Gastroesophageal sphincter (tissue), 4 donors: Measurements from ENCODE around the gene CFAP410. TPM values are rescaled to one million over a fixed set of nuclear protein-coding genes. Genes with fewer than 3 reads are reported as not detected.

Source experiments
- ATAC-seq: fragments of 150-250 bp; one replicate; pipeline ENCODE4 v1.9.1; 2016; ENCODE audit warnings: mild to moderate bottlenecking, moderate library complexity
- H3K27ac ChIP-seq, 4 donors: fragments of 200-600 bp; sonication (generic) in 3 of 4; 1 replicate in 3 of 4; 2 replicates in 1 of 4; pipeline ENCODE4 v1.5.1; 2016 to 2019
- H3K27me3 ChIP-seq: fragments of 200-600 bp; sonication (generic); one replicate; pipeline ENCODE4 v1.5.1; 2019
- H3K36me3 ChIP-seq, 2 donors: fragments of 200-600 bp; sonication (generic); one replicate each; pipeline ENCODE4 v1.5.1; 2019; ENCODE audit warnings: control low read depth in 1 of 2
- H3K4me1 ChIP-seq, 3 donors: fragments of 200-600 bp; sonication (generic); 1 replicate in 2 of 3; 2 replicates in 1 of 3; pipeline ENCODE4 v1.5.1; 2016 to 2019; ENCODE audit warnings: control low read depth in 2 of 3
- H3K4me3 ChIP-seq, 2 donors: fragments of 200-600 bp; sonication (generic); one replicate each; pipeline ENCODE4 v1.5.1; 2019; ENCODE audit warnings: mild to moderate bottlenecking in 1 of 2, moderate library complexity in 1 of 2
- H3K9me3 ChIP-seq, 3 donors: fragments of 200-600 bp; sonication (generic); one replicate each; pipeline ENCODE4 v1.5.1; 2017 to 2019; ENCODE audit warnings: control low read depth in 2 of 3
- CTCF ChIP-seq, 4 experiments: fragments of 200-600 bp in 2 of 4; fragments of 450-650 bp in 2 of 4; sonication (generic) in 1 of 4; IDR thresholded peaks; one replicate each; pipeline ENCODE4 v1.5.1; 2017 to 2019; ENCODE audit warnings: antibody characterized with exemption in 4 of 4, mild to moderate bottlenecking in 2 of 4, moderate library complexity in 2 of 4
- EP300 ChIP-seq: sonication (generic); formaldehyde crosslinking; IDR thresholded peaks from one replicate; pipeline ENCODE4 v1.6.1; 2017; ENCODE audit warnings: antibody characterized with exemption, mild to moderate bottlenecking
- POLR2A ChIP-seq, 2 donors: fragments of 450-650 bp; IDR thresholded peaks; one replicate each; pipeline ENCODE4 v1.6.1; 2017; ENCODE audit warnings: antibody characterized with exemption in 2 of 2, mild to moderate bottlenecking in 2 of 2, moderate library complexity in 1 of 2
- POLR2AphosphoS5 ChIP-seq: sonication (generic); formaldehyde crosslinking; IDR thresholded peaks from one replicate; pipeline ENCODE4 v1.6.1; 2017; ENCODE audit warnings: antibody characterized with exemption
- WGBS, 2 donors: methylation state at CpG; one replicate each; pipeline ENCODE4 v1.1.5; 2018; ENCODE audit warnings: low coverage in 1 of 2; 5-methylcytosine and 5-hydroxymethylcytosine counted together
- total RNA-seq, 4 donors: library from RNA; depleted of rRNA; stranded (reverse); fragments of >200 nt; gene quantifications; one replicate each; pipeline ENCODE4 v1.1.0, GENCODE V29; 2016

The CFAP410 gene
- total RNA-seq, 4 donors from 2014 or later = 26.2 to 35.0 (median 30.2) TPM

GRCh38 chr21:44315691-44316203 is 23.4 kb downstream of the CFAP410 start:
- no peak for ATAC-seq
- Histone ChIP-seq H3K4me3 (no peak overlapping the region), H3K36me3 (peaks cover 0 to 100% of the 10 kb centered on the region in 2 donors), H3K9me3 (no peaks in the 10 kb centered on the region), H3K27me3 (no peaks in the 10 kb centered on the region), H3K27ac (no peak overlapping the region), H3K4me1 (no peaks in the 10 kb centered on the region)
- WGBS, 2 donors = 90% methylated on average over 2 of the region's 16 CpGs; no CpG with 5 or more reads in 1 of the 2 donors
- TF ChIP-seq EP300 (no peak), POLR2A (IDR thresholded peaks at IDR 0.05) (no peak), POLR2AphosphoS5 (no peak), CTCF (IDR thresholded peaks at IDR 0.05) (no peak)

GRCh38 chr21:44314561-44314960 is 24.6 kb downstream of the CFAP410 start:
- Histone ChIP-seq H3K27me3 (no peaks in the 10 kb centered on the region), H3K4me3 (no peak overlapping the region), H3K4me1 (no peaks in the 10 kb centered on the region), H3K36me3 (peaks cover 0 to 100% of the 10 kb centered on the region in 2 donors), H3K9me3 (no peaks in the 10 kb centered on the region), H3K27ac (no peak overlapping the region)
- TF ChIP-seq POLR2AphosphoS5 (no peak), POLR2A (IDR thresholded peaks at IDR 0.05) (no peak), CTCF (IDR thresholded peaks at IDR 0.05) (no peak), EP300 (no peak)
- no peak for ATAC-seq
- WGBS, 2 donors = 100% methylated on average over 2 of the region's 11 CpGs; no CpG with 5 or more reads in 1 of the 2 donors

GRCh38 chr21:44314128-44314527 is 25.1 kb downstream of the CFAP410 start:
- Histone ChIP-seq H3K36me3 (peaks cover 0 to 100% of the 10 kb centered on the region in 2 donors), H3K4me3 (no peak overlapping the region), H3K4me1 (no peaks in the 10 kb centered on the region), H3K27me3 (no peaks in the 10 kb centered on the region), H3K9me3 (no peaks in the 10 kb centered on the region), H3K27ac (no peak overlapping the region)
- TF ChIP-seq EP300 (no peak), CTCF (IDR thresholded peaks at IDR 0.05) (no peak), POLR2AphosphoS5 (no peak), POLR2A (IDR thresholded peaks at IDR 0.05) (no peak)
- no peak for ATAC-seq
- 86% methylated on average over 2 of the region's 15 CpGs; no CpG with 5 or more reads in 1 of the 2 donors for WGBS, 2 donors

- peaks cover 0 to 100% of the 10 kb centered on the region in 2 donors for H3K36me3 ChIP-seq
- TF ChIP-seq POLR2AphosphoS5 (no peak), EP300 (no peak), POLR2A (IDR thresholded peaks at IDR 0.05) (no peak), CTCF (IDR thresholded peaks at IDR 0.05) (no peak)
Observed at GRCh38 chr21:44313451-44313850, 25.7 kb downstream of the CFAP410 start.

GRCh38 chr21:44312716-44313115 is 26.5 kb downstream of the CFAP410 start:
- H3K4me3 ChIP-seq = no peak overlapping the region
- TF ChIP-seq POLR2A (IDR thresholded peaks at IDR 0.05) (no peak), EP300 (no peak), CTCF (IDR thresholded peaks at IDR 0.05) (no peak), POLR2AphosphoS5 (no peak)
- no peaks in the 10 kb centered on the region for H3K27me3 ChIP-seq
- H3K27ac ChIP-seq = no peak overlapping the region
- peaks cover 0 to 2% (median 0%) of the 10 kb centered on the region in 3 donors for H3K4me1 ChIP-seq
- no peak for ATAC-seq
- WGBS, 2 donors = no CpG with 5 or more reads among the region's 19 CpGs
- no peaks in the 10 kb centered on the region for H3K9me3 ChIP-seq
- H3K36me3 ChIP-seq = peaks cover 0 to 100% of the 10 kb centered on the region in 2 donors

More at GRCh38 chr21:44313451-44313850, 25.7 kb downstream of the CFAP410 start:
- Histone ChIP-seq H3K27me3 (no peaks in the 10 kb centered on the region), H3K4me3 (no peak overlapping the region), H3K4me1 (no peaks in the 10 kb centered on the region), H3K27ac (no peak overlapping the region), H3K9me3 (no peaks in the 10 kb centered on the region)
- no peak for ATAC-seq
- no CpG with 5 or more reads among the region's 13 CpGs for WGBS, 2 donors
